ENCODE measurements around the gene LTBP3. TPM values are rescaled to one million over a fixed set of nuclear protein-coding genes. Genes with fewer than 3 reads are reported as not detected.

The LTBP3 gene
- total RNA-seq, 1 donor, result 41.6 TPM

DNA sequence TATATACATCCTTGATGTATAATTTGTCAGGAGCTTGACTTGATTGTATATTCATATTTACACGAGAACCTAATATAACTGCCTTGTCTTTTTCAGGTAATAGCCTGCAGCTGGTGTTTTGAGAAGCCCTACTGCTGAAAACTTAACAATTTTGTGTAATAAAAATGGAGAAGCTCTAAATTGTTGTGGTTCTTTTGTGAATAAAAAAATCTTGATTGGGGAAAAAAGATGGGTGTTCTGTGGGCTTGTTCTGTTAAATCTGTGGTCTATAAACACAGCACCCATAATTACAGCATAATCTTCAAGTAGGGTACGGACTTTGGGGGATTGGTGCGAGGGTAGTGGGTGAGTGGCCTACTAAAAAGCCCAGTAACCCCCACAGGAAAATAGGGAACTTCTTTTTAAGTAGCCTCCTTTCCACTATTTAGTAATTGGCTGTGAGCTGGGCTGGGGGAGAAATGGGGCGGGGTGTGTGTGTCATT, 51.8 kb downstream of the LTBP3 start:
- H3K4me3 ChIP-seq (ENCODE audit: insufficient read depth, low read length), result peak overlapping the region; percentile 86
- H3K4me1 ChIP-seq (ENCODE audit: insufficient read depth, low read length), result no peaks in the 10 kb centered on the region
- TF ChIP-seq, protein P1, sequence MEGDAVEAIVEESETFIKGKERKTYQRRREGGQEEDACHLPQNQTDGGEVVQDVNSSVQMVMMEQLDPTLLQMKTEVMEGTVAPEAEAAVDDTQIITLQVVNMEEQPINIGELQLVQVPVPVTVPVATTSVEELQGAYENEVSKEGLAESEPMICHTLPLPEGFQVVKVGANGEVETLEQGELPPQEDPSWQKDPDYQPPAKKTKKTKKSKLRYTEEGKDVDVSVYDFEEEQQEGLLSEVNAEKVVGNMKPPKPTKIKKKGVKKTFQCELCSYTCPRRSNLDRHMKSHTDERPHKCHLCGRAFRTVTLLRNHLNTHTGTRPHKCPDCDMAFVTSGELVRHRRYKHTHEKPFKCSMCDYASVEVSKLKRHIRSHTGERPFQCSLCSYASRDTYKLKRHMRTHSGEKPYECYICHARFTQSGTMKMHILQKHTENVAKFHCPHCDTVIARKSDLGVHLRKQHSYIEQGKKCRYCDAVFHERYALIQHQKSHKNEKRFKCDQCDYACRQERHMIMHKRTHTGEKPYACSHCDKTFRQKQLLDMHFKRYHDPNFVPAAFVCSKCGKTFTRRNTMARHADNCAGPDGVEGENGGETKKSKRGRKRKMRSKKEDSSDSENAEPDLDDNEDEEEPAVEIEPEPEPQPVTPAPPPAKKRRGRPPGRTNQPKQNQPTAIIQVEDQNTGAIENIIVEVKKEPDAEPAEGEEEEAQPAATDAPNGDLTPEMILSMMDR (IDR thresholded peaks at IDR 0.05; ENCODE audit: extremely low read depth, low read depth, low read length), result no peak
- H3K79me2 ChIP-seq (ENCODE audit: insufficient read depth, low read length), result peaks cover 60% of the 10 kb centered on the region
- DNase-seq (ENCODE audit: insufficient read length, low spot score, missing footprints), result no peak
- H3K9me3 ChIP-seq (ENCODE audit: low read depth, low read length), result no peaks in the 10 kb centered on the region
- H3K27ac ChIP-seq (ENCODE audit: low read depth, low read length), result peak overlapping the region; percentile 95
- H3K36me3 ChIP-seq (ENCODE audit: insufficient read depth, low read length), result peaks cover 49% of the 10 kb centered on the region
- peak overlapping the region; percentile 86 for H3K4me2 ChIP-seq (ENCODE audit: insufficient read depth, low read length)
- H2AFZ ChIP-seq (ENCODE audit: low read length), result no peak overlapping the region
- H4K20me1 ChIP-seq (ENCODE audit: insufficient read depth, low read length), result peaks cover 44% of the 10 kb centered on the region
- H3K27me3 ChIP-seq (ENCODE audit: insufficient read depth, low read length), result no peaks in the 10 kb centered on the region

DNA sequence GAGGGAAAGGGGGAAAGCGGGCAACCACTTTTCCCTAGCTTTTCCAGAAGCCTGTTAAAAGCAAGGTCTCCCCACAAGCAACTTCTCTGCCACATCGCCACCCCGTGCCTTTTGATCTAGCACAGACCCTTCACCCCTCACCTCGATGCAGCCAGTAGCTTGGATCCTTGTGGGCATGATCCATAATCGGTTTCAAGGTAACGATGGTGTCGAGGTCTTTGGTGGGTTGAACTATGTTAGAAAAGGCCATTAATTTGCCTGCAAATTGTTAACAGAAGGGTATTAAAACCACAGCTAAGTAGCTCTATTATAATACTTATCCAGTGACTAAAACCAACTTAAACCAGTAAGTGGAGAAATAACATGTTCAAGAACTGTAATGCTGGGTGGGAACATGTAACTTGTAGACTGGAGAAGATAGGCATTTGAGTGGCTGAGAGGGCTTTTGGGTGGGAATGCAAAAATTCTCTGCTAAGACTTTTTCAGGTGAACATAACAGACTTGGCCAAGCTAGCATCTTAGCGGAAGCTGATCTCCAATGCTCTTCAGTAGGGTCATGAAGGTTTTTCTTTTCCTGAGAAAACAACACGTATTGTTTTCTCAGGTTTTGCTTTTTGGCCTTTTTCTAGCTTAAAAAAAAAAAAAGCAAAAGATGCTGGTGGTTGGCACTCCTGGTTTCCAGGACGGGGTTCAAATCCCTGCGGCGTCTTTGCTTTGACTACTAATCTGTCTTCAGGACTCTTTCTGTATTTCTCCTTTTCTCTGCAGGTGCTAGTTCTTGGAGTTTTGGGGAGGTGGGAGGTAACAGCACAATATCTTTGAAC, 52.5 kb downstream of the LTBP3 start:
- Histone ChIP-seq H3K9me3 (ENCODE audit: low read depth, low read length) (no peaks in the 10 kb centered on the region), H4K20me1 (ENCODE audit: insufficient read depth, low read length) (peaks cover 51% of the 10 kb centered on the region), H3K36me3 (ENCODE audit: insufficient read depth, low read length) (peaks cover 56% of the 10 kb centered on the region), H3K27me3 (ENCODE audit: insufficient read depth, low read length) (no peaks in the 10 kb centered on the region), H2AFZ (ENCODE audit: low read length) (no peak overlapping the region), H3K4me2 (ENCODE audit: insufficient read depth, low read length) (peak overlapping the region; percentile 86), H3K27ac (ENCODE audit: low read depth, low read length) (peak overlapping the region; percentile 95), H3K79me2 (ENCODE audit: insufficient read depth, low read length) (peaks cover 66% of the 10 kb centered on the region), H3K4me3 (ENCODE audit: insufficient read depth, low read length) (peak overlapping the region; percentile 86), H3K4me1 (ENCODE audit: insufficient read depth, low read length) (no peaks in the 10 kb centered on the region)
- TF ChIP-seq, protein P1 (IDR thresholded peaks at IDR 0.05; ENCODE audit: extremely low read depth, low read depth, low read length), result no peak
- peak; percentile 23 for DNase-seq (ENCODE audit: insufficient read length, low spot score, missing footprints)

- Histone ChIP-seq H3K9me3 (ENCODE audit: low read depth, low read length) (no peaks in the 10 kb centered on the region), H3K4me3 (ENCODE audit: insufficient read depth, low read length) (peak overlapping the region; percentile 86), H3K4me1 (ENCODE audit: insufficient read depth, low read length) (no peaks in the 10 kb centered on the region), H3K36me3 (ENCODE audit: insufficient read depth, low read length) (peaks cover 63% of the 10 kb centered on the region), H3K79me2 (ENCODE audit: insufficient read depth, low read length) (peaks cover 71% of the 10 kb centered on the region), H2AFZ (ENCODE audit: low read length) (no peak overlapping the region), H4K20me1 (ENCODE audit: insufficient read depth, low read length) (peaks cover 58% of the 10 kb centered on the region), H3K27ac (ENCODE audit: low read depth, low read length) (peak overlapping the region; percentile 95), H3K4me2 (ENCODE audit: insufficient read depth, low read length) (peak overlapping the region; percentile 86), H3K27me3 (ENCODE audit: insufficient read depth, low read length) (no peaks in the 10 kb centered on the region)
- no peak for DNase-seq (ENCODE audit: insufficient read length, low spot score, missing footprints)
- TF ChIP-seq, protein P1 (IDR thresholded peaks at IDR 0.05; ENCODE audit: extremely low read depth, low read depth, low read length), result no peak
These were observed 53.3 kb downstream of the LTBP3 start for GRCh38 chr11:65504674-65505465.
